ENCODE data around the gene NAT10. TPM values are rescaled to one million over a fixed set of nuclear protein-coding genes. Genes with fewer than 3 reads are reported as not detected.

NAT10 gene
- polyA plus RNA-seq, 1 experiment: 30.5 TPM

- Histone ChIP-seq H3K9me3 (ENCODE audit: control insufficient read depth, insufficient read depth, low read length) (no peaks in the 10 kb centered on the region), H3K27me3 (ENCODE audit: control insufficient read depth, insufficient read depth, low read length) (no peaks in the 10 kb centered on the region), H3K27ac (ENCODE audit: low read depth, low read length) (no peak overlapping the region), H3K4me3 (ENCODE audit: low read depth, low read length) (no peak overlapping the region)
- ChIA-PET POLR2A (no interaction called here), CTCF (no interaction called here)
- no peak for DNase-seq (ENCODE audit: low read depth, low spot score)
- no peak for TF ChIP-seq CTCF (IDR thresholded peaks at IDR 0.05; ENCODE audit: low read depth, low read length)
Measured at GRCh38 chr11:34072832-34073231, 32.6 kb upstream of the NAT10 start.

- Histone ChIP-seq H3K4me3 (ENCODE audit: low read depth, low read length) (no peak overlapping the region), H3K9me3 (ENCODE audit: control insufficient read depth, insufficient read depth, low read length) (no peaks in the 10 kb centered on the region), H3K27ac (ENCODE audit: low read depth, low read length) (no peak overlapping the region), H3K27me3 (ENCODE audit: control insufficient read depth, insufficient read depth, low read length) (no peaks in the 10 kb centered on the region)
- TF ChIP-seq CTCF (IDR thresholded peaks at IDR 0.05; ENCODE audit: low read depth, low read length): no peak
- no peak for DNase-seq (ENCODE audit: low read depth, low spot score)
- CTCF ChIA-PET: interaction anchor here (0.9 kb wide), 1 partner anchor 10 kb away, joined by 6 read pairs; no protein-coding TSS in a partner anchor
- POLR2A ChIA-PET: no interaction called here
Measured at GRCh38 chr11:34074391-34074790, 31.0 kb upstream of the NAT10 start.

- H3K27ac ChIP-seq (ENCODE audit: low read depth, low read length): peak overlapping the region; percentile 47
- POLR2A ChIA-PET: interaction anchor here (1.2 kb wide), 1 partner anchor 24 kb away, joined by 4 read pairs; the partner anchor contains the start of gene CAPRIN1
- CTCF ChIA-PET: interaction anchor here (0.9 kb wide), 1 partner anchor 11 kb away, joined by 6 read pairs; no protein-coding TSS in a partner anchor
Measured at GRCh38 chr11:34075178-34075820, 30.1 kb upstream of the NAT10 start.

GRCh38 chr11:34080609-34081008 is 24.8 kb upstream of the NAT10 start:
- CTCF ChIA-PET: interaction anchor here (0.5 to 0.7 kb wide), 2 partner anchors 47 to 93 kb away, joined by 3 read pairs; no protein-coding TSS in a partner anchor
- POLR2A ChIA-PET: interaction anchor here (0.6 kb wide), 1 partner anchor 85 kb away, joined by 7 read pairs; no protein-coding TSS in a partner anchor
- H3K4me3 ChIP-seq (ENCODE audit: low read depth, low read length): no peak overlapping the region

More at GRCh38 chr11:34075178-34075820, 30.1 kb upstream of the NAT10 start:
- no peak for DNase-seq (ENCODE audit: low read depth, low spot score)
- no peaks in the 10 kb centered on the region for H3K9me3 ChIP-seq (ENCODE audit: control insufficient read depth, insufficient read depth, low read length)
- no peaks in the 10 kb centered on the region for H3K27me3 ChIP-seq (ENCODE audit: control insufficient read depth, insufficient read depth, low read length)
- TF ChIP-seq CTCF (IDR thresholded peaks at IDR 0.05; ENCODE audit: low read depth, low read length): no peak
- H3K4me3 ChIP-seq (ENCODE audit: low read depth, low read length): no peak overlapping the region

More at GRCh38 chr11:34080609-34081008, 24.8 kb upstream of the NAT10 start:
- DNase-seq (ENCODE audit: low read depth, low spot score): no peak
- no peak for TF ChIP-seq CTCF (IDR thresholded peaks at IDR 0.05; ENCODE audit: low read depth, low read length)
- Histone ChIP-seq H3K27me3 (ENCODE audit: control insufficient read depth, insufficient read depth, low read length) (no peaks in the 10 kb centered on the region), H3K27ac (ENCODE audit: low read depth, low read length) (no peak overlapping the region), H3K9me3 (ENCODE audit: control insufficient read depth, insufficient read depth, low read length) (no peaks in the 10 kb centered on the region)
